ENCODE measurements around the gene AK2. TPM values are rescaled to one million over a fixed set of nuclear protein-coding genes. Genes with fewer than 3 reads are reported as not detected.

The AK2 gene
- total RNA-seq, 1 experiment from 2014 or later = 213 TPM

DNA sequence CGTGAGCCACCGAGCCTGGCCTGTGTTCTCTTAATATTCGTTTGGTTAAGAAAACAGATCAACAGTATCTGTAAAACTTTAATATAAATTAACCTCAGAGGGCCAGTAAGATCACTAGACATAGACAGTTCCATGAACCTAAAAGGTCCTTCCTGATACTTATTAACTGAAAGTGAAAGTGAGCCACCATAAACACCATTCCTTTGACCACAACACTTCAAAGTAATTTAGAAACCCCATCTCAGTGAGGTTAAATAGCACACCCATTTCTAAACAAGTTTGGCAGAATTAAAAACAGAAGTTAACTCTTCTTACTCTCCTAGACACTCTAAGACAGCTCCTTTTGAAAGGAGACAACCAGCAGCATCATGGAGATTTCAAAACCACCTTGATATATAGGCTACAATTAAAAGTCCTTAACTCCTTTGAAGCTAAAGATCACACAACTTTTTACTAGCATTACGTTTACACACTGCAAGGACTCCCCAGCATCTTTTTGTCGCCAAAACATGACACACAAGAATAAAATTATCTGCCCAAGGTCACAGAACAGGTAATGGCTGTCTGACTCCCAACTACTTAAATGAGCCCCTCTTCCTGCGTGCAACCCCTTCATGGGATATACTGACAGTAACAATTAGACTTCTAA is 74.3 kb downstream of the AK2 start:
- ATAC-seq (no peak), DNase-seq (no peak)
- intact Hi-C loops (cut with micrococcal nuclease) = loop anchor here (1.0 to 5.0 kb wide), 3 partner anchors 8 to 45 kb away; no protein-coding TSS in a partner anchor
- H3K9me2 ChIP-seq (replicated peaks; ENCODE audit: low read length) = no peaks in the 10 kb centered on the region
- H3K4me2 ChIP-seq (ENCODE audit: low read length) = peak overlapping the region; percentile 92
- TF ChIP-seq, protein P1, sequence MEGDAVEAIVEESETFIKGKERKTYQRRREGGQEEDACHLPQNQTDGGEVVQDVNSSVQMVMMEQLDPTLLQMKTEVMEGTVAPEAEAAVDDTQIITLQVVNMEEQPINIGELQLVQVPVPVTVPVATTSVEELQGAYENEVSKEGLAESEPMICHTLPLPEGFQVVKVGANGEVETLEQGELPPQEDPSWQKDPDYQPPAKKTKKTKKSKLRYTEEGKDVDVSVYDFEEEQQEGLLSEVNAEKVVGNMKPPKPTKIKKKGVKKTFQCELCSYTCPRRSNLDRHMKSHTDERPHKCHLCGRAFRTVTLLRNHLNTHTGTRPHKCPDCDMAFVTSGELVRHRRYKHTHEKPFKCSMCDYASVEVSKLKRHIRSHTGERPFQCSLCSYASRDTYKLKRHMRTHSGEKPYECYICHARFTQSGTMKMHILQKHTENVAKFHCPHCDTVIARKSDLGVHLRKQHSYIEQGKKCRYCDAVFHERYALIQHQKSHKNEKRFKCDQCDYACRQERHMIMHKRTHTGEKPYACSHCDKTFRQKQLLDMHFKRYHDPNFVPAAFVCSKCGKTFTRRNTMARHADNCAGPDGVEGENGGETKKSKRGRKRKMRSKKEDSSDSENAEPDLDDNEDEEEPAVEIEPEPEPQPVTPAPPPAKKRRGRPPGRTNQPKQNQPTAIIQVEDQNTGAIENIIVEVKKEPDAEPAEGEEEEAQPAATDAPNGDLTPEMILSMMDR (conservative IDR thresholded peaks at IDR 0.05; ENCODE audit: low read depth, low read length) = no peak
- no peak for TF ChIP-seq EZH2phosphoT487 (IDR thresholded peaks at IDR 0.05; ENCODE audit: borderline replicate concordance, low read length)
- no peak for TF ChIP-seq EZH2 (IDR thresholded peaks at IDR 0.05; ENCODE audit: low read length, unreplicated experiment)
- peaks cover 64% of the 10 kb centered on the region for H3K79me2 ChIP-seq (ENCODE audit: low read length)
- H3K36me3 ChIP-seq (ENCODE audit: low read depth, low read length) = no peaks in the 10 kb centered on the region
- H3K4me1 ChIP-seq (ENCODE audit: insufficient read depth, low read length) = peaks cover 15% of the 10 kb centered on the region
- peaks cover 23% of the 10 kb centered on the region for H4K20me1 ChIP-seq (ENCODE audit: low read length)
- POLR2A ChIA-PET (ENCODE audit: unreplicated experiment) = no interaction called here
- no peak overlapping the region for H3K27ac ChIP-seq (ENCODE audit: low read length)
- BruUV-seq (replicated peaks) = no TSS peak
- H3F3A ChIP-seq (ENCODE audit: low read length, unreplicated experiment) = no peaks in the 10 kb centered on the region
- no peak overlapping the region for H2AFZ ChIP-seq (ENCODE audit: low read length)
- H3K4me3 ChIP-seq (ENCODE audit: low read length) = peak overlapping the region; percentile 98
- CTCF ChIA-PET = interaction anchor here (0.5 kb wide), 1 partner anchor 10 kb away, joined by 11 read pairs; no protein-coding TSS in a partner anchor
- H3K9ac ChIP-seq (ENCODE audit: low read length) = peak overlapping the region; percentile 72; the same call in 1 of the 2 replicates
- H3K27me3 ChIP-seq (ENCODE audit: low read length) = no peaks in the 10 kb centered on the region
- H3K9me3 ChIP-seq (ENCODE audit: low read length) = no peaks in the 10 kb centered on the region

DNA sequence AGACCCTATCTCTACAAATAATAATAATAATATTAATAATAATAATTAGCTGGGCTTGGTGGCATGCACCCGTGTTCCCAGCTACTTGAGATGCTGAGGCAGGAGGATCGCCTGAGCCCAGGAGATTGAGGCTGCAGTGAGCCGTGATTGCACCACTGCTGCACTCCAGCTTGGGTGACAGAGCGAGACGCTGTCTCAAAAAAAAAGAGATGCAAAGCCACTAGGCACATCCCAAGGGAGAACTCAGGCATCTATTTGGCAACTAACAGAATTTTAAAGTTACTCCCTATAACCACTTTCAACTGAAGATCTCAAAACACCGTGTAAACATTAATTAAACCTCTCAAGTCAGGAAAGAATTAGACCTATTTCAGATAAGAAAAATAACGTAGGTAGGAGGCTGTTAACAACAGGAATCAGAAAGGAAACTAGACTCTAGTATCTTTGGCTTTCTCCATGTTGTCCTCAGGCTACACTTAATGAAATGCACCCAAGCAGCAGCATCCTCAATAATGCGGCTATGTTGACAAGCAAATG is 75.8 kb downstream of the AK2 start:
- ATAC-seq = no peak
- ChIA-PET CTCF (no interaction called here), POLR2A (ENCODE audit: unreplicated experiment) (no interaction called here)
- peaks cover 26% of the 10 kb centered on the region for H4K20me1 ChIP-seq (ENCODE audit: low read length)
- H3K9ac ChIP-seq (ENCODE audit: low read length) = no peak overlapping the region
- no TSS peak for BruUV-seq (replicated peaks)
- no peak overlapping the region for H3K27ac ChIP-seq (ENCODE audit: low read length)
- H3K4me3 ChIP-seq (ENCODE audit: low read length) = no peak overlapping the region
- H3K79me2 ChIP-seq (ENCODE audit: low read length) = peaks cover 78% of the 10 kb centered on the region
- no peak for DNase-seq
- H3K36me3 ChIP-seq (ENCODE audit: low read depth, low read length) = no peaks in the 10 kb centered on the region
- peaks cover 15% of the 10 kb centered on the region for H3K4me1 ChIP-seq (ENCODE audit: insufficient read depth, low read length)
- intact Hi-C loops (cut with micrococcal nuclease) = loop anchor here (5.0 kb wide), 1 partner anchor 46 kb away; no protein-coding TSS in a partner anchor
- TF ChIP-seq EZH2 (IDR thresholded peaks at IDR 0.05; ENCODE audit: low read length, unreplicated experiment) (no peak), EZH2phosphoT487 (IDR thresholded peaks at IDR 0.05; ENCODE audit: borderline replicate concordance, low read length) (no peak)
- TF ChIP-seq, protein P1 (conservative IDR thresholded peaks at IDR 0.05; ENCODE audit: low read depth, low read length) = no peak
- H2AFZ ChIP-seq (ENCODE audit: low read length) = no peak overlapping the region
- H3F3A ChIP-seq (ENCODE audit: low read length, unreplicated experiment) = no peaks in the 10 kb centered on the region
- H3K9me3 ChIP-seq (ENCODE audit: low read length) = no peaks in the 10 kb centered on the region
- no peaks in the 10 kb centered on the region for H3K27me3 ChIP-seq (ENCODE audit: low read length)
- H3K4me2 ChIP-seq (ENCODE audit: low read length) = 0 out of 2 replicates have a peak overlapping the region, but pooled peaks have one; percentile 23
- no peaks in the 10 kb centered on the region for H3K9me2 ChIP-seq (replicated peaks; ENCODE audit: low read length)

DNA sequence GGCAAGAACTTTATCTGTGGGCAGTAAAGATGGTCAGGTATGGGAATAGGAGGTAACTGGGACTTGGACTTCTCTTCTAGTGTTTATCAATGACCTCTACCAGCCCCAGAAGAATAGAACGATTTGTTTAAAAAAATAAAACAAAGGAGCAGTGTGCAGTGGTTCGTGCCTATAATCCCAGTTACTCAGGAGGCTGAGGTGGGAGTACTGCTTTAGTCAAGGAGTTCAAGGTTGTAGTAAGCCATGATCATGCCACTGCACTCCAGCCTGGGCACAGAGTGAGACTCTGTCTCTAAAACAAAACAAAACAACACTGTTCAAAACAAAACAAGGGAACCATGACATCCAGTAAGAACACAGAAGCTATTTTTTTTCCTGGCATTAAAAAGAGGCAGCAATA is 76.3 kb downstream of the AK2 start:
- Histone ChIP-seq H3K27me3 (ENCODE audit: low read length) (no peaks in the 10 kb centered on the region), H3K9me2 (replicated peaks; ENCODE audit: low read length) (no peaks in the 10 kb centered on the region), H3K79me2 (ENCODE audit: low read length) (peaks cover 83% of the 10 kb centered on the region), H3K9me3 (ENCODE audit: low read length) (no peaks in the 10 kb centered on the region), H3F3A (ENCODE audit: low read length, unreplicated experiment) (no peaks in the 10 kb centered on the region), H4K20me1 (ENCODE audit: low read length) (peaks cover 26% of the 10 kb centered on the region), H3K4me2 (ENCODE audit: low read length) (no peak overlapping the region), H3K4me1 (ENCODE audit: insufficient read depth, low read length) (peaks cover 15% of the 10 kb centered on the region), H3K4me3 (ENCODE audit: low read length) (no peak overlapping the region), H3K27ac (ENCODE audit: low read length) (no peak overlapping the region), H3K9ac (ENCODE audit: low read length) (no peak overlapping the region), H2AFZ (ENCODE audit: low read length) (no peak overlapping the region), H3K36me3 (ENCODE audit: low read depth, low read length) (no peaks in the 10 kb centered on the region)
- TF ChIP-seq EZH2phosphoT487 (IDR thresholded peaks at IDR 0.05; ENCODE audit: borderline replicate concordance, low read length) (no peak), EZH2 (IDR thresholded peaks at IDR 0.05; ENCODE audit: low read length, unreplicated experiment) (no peak)
- TF ChIP-seq, protein P1 (conservative IDR thresholded peaks at IDR 0.05; ENCODE audit: low read depth, low read length) = no peak
- ChIA-PET POLR2A (ENCODE audit: unreplicated experiment) (no interaction called here), CTCF (no interaction called here)
- no peak for DNase-seq
- intact Hi-C loops (cut with micrococcal nuclease) = loop anchor here (5.0 kb wide), 1 partner anchor 47 kb away; no protein-coding TSS in a partner anchor
- BruUV-seq (replicated peaks) = no TSS peak
- no peak for ATAC-seq

Data from PC-3 (cell line).